Activated CD4-positive, alpha-beta T cell treated with anti-CD3 and anti-CD28 coated beads, Interleukin-2, amount 50 U/mL, for 48 hours (primary cell): Measurements from ENCODE around the gene SIGLEC6.

Experiments
- DNase-seq, 2 experiments: peaks; one replicate each; pipeline ENCODE4 v3.0.0-alpha.2; 2020

The SIGLEC6 gene

DNA sequence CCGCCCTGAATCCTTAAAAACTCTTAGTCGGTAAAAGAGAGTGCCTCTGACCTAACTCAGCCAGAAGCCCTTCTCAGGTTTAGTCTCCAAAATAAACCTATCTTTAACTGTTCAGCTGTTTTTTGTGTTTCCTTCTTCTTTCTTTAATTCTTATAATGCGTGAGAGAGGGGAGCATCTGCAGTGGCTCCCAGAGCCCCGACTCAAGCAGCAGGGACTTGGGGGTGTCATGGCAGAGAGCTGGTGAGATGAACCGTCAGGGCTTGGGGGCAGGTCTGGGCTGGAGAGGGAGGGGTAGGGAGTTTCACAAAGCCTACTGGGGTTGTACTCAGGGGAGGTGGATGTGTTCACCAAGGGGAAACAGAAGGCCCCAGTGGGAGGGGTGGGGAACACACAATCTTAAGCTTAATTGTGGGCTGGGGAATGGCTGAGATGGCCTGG, 16.8 kb upstream of the SIGLEC6 start:
- DNase-seq = no peak

DNA sequence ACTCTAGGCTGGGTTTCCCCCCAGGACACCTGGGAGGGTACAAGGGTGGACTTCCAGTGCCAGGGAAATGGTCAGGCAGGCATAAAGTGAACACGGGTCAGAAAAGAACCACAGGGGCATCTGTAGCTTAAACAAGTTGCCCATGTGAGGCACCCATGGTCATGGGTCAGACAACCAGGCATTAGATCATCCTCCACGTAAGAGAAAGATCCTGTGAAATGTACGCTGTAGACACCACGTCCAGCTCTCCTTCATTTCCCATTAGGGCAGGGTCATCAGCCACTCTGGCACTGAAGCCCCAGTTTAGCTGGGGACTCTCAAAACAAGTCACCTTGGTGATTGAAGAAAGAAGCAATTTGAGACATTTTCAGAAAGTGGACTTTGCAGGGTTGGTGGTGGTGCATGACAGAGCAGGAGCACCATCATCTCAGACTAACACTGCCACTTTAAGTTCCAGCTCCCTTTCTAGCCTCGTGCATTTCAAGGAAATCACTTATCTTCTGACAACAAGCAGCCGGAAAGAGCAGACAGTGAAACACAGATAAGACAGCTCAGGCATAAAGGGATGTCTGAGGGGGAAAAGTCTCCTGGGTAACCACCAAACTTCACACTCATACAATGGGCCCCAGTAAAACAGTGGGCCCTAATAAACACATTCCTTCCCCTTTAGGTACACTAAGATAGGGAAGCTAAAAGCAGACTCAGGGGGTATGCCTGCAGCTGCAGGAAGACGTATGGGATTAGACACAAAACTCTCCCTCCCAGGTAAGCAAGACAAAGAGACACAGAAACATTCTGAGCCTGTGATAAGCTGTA, 16.1 kb upstream of the SIGLEC6 start:
- no peak for DNase-seq

DNA sequence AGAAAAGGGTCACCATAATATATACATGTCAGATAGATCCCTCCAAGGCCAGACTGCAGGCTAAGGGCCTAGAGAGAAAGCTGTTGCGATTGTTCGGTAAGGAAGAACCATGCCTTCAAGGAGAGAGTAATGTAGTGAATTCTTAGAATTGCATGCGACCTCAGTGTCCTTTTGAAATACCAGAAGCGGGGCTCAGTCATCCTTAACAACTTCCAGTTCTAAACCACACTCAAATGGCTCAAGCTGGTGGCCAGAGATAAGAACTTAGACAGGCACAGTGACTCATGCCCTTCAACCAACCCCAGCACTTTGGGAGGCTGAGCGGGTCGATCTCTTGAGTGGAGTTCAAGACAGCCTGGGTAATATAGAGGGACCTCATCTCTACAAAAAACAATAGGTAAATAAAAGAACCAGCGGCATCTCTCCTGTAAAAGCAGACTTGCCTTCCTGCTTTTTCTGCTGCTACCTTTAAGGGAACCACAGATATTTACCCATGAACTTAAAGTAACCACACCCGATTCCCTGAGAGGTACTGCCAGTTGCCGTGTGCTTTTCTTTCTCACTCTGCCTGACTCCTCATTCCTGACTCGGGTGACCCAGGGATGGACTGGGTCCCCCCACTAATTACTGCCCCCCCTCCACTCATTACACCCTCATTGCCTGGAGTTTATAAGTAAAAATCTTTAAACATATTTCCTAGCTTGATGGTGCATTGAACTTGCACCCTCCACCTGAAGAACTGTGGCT, 15.4 kb upstream of the SIGLEC6 start:
- DNase-seq = peak in 1 of 2 experiments; percentile 25

DNA sequence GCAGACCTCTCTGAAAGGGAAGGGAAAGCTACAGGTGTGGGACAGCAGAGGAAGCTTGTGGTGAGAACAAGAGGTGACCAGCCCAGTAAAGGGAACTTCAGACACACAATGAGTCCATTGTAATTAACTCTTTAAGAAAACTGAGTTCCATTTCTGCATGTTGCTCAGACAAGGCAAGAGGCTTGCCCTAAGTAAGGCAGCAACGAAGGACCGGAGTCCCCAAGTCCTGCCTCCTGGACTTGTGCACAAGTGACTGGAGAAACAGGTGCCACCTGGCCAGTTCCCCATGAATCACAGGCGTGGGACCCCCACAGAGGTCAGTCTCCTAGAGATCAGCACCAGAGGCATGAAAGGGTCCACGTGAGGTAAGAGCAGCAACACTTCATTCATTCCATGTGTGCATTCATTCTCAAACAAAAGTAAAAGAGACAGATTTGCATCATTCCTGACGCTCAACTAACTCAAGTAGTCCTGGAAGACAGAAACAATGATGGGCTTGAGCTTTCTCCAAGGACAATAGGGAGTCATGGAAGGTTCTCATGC, 14.7 kb upstream of the SIGLEC6 start:
- DNase-seq = no peak

DNA sequence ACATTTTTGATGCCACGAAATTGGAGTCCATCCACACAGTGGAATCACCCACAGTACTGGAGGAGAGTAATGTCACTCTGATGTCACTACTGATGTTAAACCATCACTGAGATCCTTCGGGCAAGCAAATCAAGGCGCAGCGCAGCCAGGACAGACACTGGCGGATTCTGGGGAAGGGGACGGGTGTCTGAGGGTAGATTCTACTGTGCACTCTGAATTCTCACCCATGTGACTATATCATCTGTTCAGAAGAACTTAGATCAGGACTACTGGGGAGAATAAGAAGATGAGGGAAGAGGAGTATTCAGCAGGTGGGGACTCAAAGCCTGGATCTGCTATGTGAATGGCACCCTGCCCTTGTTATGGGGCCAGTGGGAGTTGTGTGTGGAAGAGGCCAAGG, 12.6 kb upstream of the SIGLEC6 start:
- DNase-seq = no peak

DNA sequence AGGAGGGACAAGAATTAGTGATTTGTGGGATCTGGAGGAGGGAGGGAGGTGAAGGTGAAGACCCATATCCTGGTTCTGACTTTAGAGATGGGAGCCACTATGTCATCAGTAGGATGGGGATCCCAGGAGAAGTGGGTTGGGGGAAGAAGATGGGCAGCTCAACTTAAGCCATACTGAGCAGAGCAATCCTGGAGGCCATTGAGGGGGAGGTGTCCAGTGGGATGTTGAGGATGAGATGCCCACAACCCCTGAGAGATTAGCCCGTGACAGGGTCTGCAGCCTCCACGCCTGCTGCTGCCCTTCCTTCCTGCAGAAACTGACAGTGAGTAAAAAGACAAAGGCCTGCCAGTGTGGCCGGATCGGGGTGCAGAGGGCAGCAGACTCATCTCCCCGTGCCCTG, 11.2 kb upstream of the SIGLEC6 start:
- DNase-seq = no peak

DNA sequence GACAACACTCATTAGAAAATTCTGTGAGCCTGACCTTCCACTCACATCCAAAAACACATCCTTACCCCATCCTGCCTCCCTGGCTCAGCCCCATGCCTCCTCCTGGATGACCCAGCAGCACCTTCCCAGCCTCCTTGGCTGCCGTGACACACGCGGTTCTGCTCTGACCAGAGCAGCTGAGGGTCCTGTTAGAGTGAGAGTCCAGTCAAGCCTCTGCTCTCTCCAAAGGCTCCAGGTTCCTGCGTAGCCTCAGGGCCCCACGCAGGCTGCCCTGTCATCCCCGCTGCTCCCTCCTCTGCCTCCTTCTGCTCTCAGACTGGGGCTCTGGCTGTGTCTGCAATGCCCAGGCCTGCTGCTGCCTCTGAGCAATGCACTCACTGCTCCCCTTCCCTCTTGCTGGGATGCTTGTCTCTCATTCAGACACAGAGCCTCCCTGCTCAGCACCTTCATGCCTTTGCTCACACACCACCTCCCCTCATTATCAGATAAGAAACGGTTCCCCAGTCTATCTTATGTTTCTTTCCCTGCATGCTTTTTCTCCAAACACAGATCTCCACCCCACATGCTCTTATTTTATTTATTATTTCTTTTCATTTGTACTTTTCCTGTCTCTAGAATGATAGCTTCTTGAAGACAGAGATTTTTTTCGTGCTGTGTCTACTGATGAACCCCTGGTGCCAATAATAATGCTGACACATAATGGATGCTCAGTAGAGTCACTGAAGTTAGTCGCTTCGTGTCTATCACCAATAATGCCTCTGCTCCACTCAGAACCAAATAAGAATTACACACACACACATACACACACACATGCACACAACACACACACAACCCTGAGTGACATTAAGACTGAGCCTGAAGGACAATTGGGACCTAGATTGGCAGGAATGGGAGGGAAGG, 10.2 kb upstream of the SIGLEC6 start:
- DNase-seq = no peak

DNA sequence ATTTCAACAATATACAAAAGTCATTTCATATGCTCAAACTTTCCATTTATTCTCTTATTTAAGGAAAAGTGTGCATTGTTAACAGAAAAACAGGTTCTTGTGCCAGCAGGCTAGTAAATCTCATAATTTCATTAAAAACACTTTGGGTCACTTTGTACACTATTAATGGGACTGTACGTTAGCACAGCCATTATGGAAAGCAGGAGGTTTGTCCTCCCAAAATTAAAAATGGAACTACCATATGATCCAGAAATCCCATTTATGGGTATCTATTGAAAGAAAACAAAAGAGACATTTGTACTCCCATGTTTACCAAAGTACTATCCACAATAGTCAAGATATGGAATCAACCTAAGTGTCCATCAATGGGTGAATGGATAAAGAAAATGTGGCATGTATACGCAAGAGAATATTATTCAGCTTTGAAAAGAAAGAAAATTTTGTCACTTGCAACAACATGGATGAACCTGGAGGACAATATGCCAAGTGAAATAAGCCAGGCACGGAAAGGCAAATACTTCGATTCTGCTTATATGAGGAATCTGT, 8.4 kb upstream of the SIGLEC6 start:
- DNase-seq = no peak

DNA sequence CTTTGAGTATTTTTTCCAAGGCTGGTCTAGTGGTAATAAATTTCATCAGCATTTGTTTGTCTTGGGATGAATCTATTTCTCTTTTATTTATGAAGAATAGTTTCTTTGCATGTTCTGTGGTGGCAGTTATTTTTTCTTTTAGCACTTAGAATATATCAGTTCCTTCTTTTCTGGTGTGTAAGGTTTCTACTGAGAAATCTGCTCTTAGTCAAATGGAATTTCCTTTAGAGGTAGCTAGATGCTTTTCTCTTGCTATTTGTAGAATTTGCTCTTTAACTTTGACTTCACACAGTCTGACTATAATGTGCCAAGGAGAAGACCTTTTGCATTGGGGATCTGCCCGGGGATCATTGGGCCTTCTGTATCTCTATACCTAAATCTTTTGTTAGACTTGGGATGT, 4.1 kb upstream of the SIGLEC6 start:
- DNase-seq = no peak

DNA sequence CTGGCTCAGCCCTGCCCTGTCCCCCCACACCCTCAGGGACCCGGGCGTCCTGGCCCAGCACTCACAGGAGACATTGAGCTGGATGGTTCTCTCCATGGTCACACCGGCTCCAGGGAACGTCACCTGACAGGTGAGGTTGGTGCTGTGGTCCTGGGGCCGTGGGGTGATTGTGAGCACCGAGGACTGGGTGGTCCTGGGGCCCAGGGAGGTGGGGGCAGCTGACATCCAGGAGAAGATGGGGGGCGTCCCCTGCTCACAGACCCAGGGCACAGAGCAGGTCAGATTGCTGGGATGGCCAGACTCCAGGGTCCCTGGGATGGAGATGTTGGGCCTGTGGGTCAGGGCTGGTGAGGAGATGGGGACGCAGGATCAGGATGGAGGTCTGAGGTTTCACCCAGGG, 854 bp downstream of the SIGLEC6 start:
- no peak for DNase-seq

DNA sequence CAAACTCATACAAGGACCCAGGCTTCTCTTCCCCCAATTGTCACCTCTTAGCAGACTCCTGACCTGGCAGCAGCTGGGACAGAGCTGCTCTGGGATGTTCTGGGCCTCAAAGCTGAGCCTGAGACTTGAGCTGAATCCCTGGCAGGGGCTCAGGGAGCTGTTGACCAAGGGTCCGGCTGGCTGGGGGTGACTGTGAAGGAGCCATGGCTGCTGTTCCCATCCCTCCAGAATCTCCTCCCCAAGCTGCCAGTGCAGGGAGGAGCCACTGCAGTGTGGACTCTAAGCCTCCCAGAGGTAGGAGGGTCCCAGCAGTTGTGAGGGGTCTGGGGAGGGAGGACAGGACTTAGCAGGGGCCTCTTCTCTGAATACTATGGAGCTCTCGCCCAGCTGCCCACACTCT, 2.2 kb downstream of the SIGLEC6 start:
- DNase-seq = no peak

DNA sequence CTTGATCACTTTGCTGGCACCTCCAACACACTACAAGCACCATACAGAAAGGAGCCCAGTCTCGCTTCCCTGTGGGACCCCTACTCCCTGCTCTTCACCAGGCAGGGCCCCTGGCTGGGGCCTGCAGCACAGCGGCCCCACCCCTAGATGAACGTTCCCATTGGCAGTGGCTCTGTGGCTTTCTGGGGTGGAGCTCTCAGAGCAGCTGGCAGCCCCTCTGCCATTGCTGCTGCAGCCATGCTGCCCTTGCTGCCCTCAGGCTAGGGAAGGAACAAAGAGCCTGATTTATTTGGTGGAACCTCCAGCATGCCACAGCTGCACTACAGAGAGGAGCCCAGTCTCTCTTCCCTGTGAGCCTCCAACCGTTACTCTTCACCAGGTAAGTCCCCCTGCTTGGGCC, 5.8 kb downstream of the SIGLEC6 start:
- DNase-seq = no peak

DNA sequence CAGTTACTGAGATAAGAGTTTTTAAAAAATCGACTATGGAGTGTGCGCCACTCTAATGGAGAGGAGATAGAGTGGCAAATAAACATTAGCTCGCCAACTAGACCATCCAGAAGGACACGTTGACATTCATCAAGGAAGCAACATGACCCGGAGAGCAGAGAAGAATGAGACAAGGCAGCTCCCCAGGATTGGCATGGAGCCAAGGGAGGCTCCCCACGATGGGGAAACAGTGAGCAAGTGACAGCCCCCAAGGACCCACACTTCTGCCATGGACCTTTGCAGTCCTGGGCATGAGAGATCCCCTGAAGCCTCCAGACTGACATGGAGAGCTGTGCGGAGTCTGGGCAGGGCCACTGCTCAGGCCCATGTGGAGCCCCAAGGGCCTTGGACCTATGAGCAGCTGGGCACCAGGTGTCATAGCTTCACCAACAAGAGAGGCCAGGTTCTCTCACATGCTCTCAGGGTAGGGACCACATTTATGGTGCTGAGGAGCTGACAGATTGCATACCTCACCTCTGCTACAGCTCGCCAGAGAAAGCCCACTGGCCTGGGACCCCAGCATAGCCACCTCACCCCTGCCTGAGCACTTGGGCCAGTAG, 6.7 kb downstream of the SIGLEC6 start:
- no peak for DNase-seq

DNA sequence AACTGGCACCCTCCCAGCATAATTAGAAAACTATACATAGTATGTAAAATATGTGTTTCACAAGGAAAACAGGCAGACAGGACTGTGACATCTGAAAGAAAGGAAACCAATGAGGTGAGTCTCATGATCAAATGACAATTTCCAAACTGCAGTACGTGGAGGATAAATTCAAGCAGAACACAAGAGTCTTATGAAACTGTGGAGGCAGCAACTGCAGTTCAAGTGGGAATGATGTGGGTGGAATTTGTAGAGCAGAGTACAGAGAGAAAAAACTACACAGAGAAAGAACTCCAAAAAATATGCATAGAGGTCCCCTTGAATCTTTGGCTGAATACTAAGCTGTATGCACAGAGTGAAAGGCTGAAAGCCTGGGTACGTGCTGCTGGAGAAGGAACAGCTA, 9.7 kb downstream of the SIGLEC6 start:
- no peak for DNase-seq

DNA sequence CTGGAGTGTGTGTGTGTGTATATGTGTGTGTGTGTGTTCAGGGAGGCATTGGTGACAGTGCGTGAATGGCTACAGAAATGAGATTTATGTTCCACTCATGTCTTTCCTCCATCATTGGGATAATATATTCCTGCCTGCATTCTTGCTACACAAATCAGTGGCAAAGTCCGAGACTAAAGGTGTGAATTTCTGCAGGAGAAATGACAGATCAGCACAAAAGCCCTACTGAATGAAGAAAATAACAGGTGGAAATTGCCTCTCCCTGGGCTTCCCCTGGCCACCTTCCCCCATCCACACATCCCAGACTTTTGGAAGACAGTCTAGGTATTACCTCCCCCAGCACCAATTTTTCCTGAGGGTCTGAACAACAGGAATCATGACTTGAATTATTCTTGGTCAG, 10.1 kb downstream of the SIGLEC6 start:
- no peak for DNase-seq

DNA sequence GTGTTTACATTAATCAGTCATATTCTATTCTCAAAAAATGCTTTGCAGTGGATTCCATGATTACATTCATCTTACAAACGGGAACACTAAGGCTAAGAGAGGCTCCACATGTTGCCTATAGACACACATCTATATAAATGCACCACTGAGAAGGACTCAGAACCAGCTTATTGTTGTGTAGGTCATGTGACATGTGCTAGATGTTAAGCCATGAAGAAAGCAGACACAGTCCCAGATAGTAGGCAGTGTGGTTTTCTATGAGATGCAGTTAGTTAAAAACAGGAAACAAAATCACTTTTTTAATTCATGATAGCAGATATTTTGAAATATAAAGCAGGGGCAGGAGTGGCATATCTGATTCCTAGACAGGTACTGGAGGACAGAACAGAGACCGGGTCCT, 10.7 kb downstream of the SIGLEC6 start:
- no peak for DNase-seq

DNA sequence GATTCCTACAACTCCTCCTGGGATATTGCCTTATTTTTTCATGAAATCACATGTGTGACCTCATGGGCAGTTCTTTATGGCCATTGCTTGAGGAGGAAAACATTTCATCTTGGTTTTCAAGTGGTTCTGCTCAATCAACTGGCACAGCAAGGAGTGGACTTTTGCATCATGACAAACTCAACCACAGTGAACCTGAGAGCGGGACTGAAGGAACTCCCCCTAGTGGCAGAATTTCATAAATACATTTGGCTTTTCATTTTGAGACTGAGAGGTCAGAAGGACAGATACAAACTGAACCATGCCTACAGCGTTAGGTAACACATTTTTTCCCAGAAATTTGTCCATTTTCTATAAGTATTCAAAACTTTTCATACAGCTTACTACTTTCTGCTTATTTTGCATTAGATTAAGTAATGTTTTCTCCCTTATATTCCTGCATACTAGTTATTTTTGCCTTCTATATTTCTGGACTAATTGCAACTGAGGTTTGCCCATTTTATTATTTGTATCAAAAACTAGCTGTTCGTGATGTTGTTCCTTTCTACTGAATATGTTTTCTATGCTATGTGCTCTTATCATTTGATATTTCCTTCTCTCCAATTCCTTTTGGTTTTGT, 16.5 kb downstream of the SIGLEC6 start:
- no peak for DNase-seq

DNA sequence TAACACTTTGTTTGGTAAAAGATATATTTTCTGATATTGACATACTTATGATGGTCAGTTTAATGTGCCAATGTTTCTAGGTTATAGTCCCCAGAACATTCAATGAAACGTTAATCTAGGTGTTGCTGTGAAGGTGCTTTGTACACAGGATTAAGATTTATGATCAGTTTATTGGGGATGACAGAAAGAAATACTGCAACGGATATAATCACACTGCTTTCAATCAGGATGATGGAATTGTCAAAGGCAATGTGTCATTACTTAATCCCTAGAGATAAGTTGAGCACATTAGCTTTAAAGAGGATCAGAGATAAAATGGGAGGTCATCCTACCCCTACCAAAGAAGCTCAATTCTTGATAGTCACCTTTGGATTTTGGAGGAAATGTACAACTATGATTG, 17.5 kb downstream of the SIGLEC6 start:
- DNase-seq = no peak

DNA sequence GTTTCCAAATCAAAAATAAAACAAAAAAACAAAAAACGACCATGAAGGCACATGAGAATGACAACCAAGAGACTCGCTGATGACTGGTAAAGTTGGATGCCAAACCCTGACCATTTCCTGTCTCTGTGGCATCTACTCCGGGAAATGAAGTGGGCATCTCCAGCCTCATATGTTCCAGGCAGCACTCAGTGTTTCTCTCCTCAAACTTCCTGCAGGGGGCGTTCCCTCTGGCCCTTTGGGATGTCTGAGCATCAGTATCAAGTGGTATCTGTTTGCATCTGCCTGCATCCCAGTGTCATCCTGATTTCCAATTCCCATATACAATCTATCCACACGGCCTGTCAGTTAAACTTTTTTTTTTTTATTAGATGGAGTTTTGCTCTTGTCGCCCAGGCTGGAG, 20.1 kb downstream of the SIGLEC6 start:
- peak; percentile 19 to 42 for DNase-seq

DNA sequence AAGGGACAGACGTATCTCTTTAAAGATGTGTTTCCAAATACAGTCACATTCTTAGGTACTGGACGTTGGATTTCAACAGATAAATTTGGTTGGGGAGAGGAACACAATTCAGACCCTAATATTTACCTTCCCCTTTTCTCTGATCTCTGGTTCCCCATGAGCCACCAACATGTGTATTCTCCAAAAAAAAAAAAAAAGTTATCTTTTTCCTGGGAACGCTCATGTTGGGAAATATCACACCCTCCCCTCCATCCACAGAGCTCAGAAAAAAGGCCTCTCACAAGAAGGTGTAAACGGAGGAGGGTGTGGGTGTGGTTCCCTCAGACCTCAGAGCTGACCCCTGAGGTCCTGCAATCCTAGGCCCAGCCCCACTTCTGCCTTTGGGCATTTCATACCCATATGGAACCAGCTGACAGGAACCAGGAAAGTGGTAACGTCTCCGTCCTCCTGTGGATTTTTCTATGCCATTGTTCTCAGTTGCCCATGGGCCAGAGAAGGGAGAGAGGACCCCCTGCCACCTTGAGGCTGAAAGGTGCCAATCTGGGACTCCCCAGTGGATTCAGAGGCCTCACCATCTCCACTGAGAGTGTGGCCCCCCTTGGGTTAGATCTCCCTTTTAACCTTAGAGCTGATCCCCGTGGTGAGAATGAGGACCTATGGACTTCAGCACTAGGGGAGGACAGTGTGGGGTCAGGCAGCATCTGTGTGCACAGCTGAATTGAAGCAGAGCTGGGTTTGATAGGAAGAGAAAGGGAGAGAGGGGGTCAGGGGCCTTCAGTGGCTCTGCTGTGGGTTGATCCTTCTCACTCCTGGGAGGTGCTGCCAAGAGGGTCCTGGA, 21.4 kb downstream of the SIGLEC6 start:
- DNase-seq = no peak
